ENCODE data around the gene MYLK4.

DNA sequence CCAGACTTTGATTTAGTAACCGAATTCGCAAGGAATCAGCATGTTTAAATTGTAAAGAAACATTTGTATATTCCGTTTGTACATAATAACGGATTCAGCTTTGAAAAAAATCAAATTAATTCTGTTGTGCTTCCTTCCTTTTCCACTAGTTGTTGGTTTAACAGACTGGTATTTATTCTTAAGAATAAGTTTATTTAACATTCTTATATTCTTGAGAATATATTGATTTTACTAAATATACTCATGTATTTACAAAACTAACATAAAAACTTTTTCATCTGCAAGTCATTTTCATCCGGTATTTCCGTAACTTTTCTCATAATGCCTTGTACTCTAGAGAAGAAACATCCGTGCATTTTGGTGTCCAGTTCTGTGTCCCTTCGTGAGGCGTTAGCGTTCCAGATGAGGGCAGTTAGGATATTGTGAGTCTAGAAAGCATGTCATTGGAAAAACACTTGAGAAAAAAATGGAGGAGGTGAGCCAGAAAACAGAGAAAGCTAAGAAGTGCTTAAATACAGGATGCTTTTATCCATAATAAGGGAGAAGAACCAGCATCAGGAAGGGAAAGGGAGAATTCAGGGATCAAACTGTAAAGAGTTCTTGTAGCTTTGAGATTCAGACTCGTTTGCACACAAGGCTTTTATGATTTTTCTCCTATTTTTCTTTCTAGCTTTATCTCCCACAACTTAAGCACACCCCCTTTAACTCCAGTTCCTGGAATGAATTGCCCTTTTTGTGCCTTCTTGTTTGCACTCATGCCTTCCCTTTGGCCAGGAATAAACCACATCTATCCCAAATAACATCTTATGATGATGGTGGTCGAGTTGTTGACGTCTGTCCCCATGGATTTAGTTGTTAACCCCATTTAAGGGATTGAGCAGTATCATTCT, 16.3 kb upstream of the MYLK4 start:
- TF ChIP-seq, protein P1, sequence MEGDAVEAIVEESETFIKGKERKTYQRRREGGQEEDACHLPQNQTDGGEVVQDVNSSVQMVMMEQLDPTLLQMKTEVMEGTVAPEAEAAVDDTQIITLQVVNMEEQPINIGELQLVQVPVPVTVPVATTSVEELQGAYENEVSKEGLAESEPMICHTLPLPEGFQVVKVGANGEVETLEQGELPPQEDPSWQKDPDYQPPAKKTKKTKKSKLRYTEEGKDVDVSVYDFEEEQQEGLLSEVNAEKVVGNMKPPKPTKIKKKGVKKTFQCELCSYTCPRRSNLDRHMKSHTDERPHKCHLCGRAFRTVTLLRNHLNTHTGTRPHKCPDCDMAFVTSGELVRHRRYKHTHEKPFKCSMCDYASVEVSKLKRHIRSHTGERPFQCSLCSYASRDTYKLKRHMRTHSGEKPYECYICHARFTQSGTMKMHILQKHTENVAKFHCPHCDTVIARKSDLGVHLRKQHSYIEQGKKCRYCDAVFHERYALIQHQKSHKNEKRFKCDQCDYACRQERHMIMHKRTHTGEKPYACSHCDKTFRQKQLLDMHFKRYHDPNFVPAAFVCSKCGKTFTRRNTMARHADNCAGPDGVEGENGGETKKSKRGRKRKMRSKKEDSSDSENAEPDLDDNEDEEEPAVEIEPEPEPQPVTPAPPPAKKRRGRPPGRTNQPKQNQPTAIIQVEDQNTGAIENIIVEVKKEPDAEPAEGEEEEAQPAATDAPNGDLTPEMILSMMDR (conservative IDR thresholded peaks at IDR 0.05 in 1 of 2, IDR thresholded peaks at IDR 0.05 in 1 of 2; ENCODE audit: low read depth in 1 of 2, low read length in 2 of 2): no peak
- TF ChIP-seq EZH2 (IDR thresholded peaks at IDR 0.05; ENCODE audit: low read length, missing control alignments): no peak
